Neural cell (in vitro differentiated cells): Measurements from ENCODE around the gene TRAF6. TPM values are rescaled to one million over a fixed set of nuclear protein-coding genes. Genes with fewer than 3 reads are reported as not detected.

Experiments used
- H2AFZ ChIP-seq: fragments of 200-600, 300-800 bp; sonication (generic), shearing (Covaris generic); 2 replicates; pipeline ENCODE4 v1.6.0; 2014; ENCODE audit warnings: low read depth, mild to moderate bottlenecking, antibody characterized with exemption, low read length, moderate library complexity
- H3F3A ChIP-seq: fragments of 200-600 bp; shearing (Covaris generic); 2 replicates; pipeline ENCODE4 v1.6.1; 2016; ENCODE audit warnings: mild to moderate bottlenecking, moderate library complexity, mixed read lengths, antibody characterized with exemption, low read length; ENCODE audit not compliant: insufficient read depth, poor library complexity, severe bottlenecking
- H3K27ac ChIP-seq: fragments of 200-600, 300-800 bp; sonication (generic), shearing (Covaris generic); 2 replicates; pipeline ENCODE4 v1.5.1; 2014; ENCODE audit warnings: mild to moderate bottlenecking, low read length, moderate library complexity
- H3K27me3 ChIP-seq: fragments of 300-800, 200-600 bp; sonication (generic), shearing (Covaris generic); 2 replicates; pipeline ENCODE4 v1.6.0; 2014; ENCODE audit warnings: mild to moderate bottlenecking, low read depth, low read length, moderate library complexity; ENCODE audit not compliant: insufficient read depth
- H3K36me3 ChIP-seq: fragments of 300-800, 200-600 bp; sonication (generic), shearing (Covaris generic); 2 replicates; pipeline ENCODE4 v1.5.1; 2014; ENCODE audit warnings: mild to moderate bottlenecking, antibody characterized with exemption, low read length, moderate library complexity; ENCODE audit not compliant: insufficient read depth
- H3K4me2 ChIP-seq: fragments of 300-800, 200-600 bp; sonication (generic), shearing (Covaris generic); 2 replicates; pipeline ENCODE4 v1.6.0; 2014; ENCODE audit warnings: mild to moderate bottlenecking, low read length
- H3K4me3 ChIP-seq: fragments of 300-800, 200-600 bp; sonication (generic), shearing (Covaris generic); 2 replicates; pipeline ENCODE4 v1.5.1; 2014; ENCODE audit warnings: mild to moderate bottlenecking, low read length, moderate library complexity
- H3K79me2 ChIP-seq: fragments of 200-600 bp; shearing (Covaris generic); replicated peaks from 2 replicates; pipeline ENCODE4 v1.6.0; 2014; ENCODE audit warnings: mild to moderate bottlenecking, low read length, moderate library complexity; ENCODE audit not compliant: insufficient read depth
- H3K9ac ChIP-seq: fragments of 300-800, 200-600 bp; sonication (generic), shearing (Covaris generic); 2 replicates; pipeline ENCODE4 v1.6.1; 2016; ENCODE audit warnings: mild to moderate bottlenecking, low read length, mixed read lengths
- H3K9me2 ChIP-seq: fragments of 200-600 bp; shearing (Covaris generic); 2 replicates; pipeline ENCODE4 v1.6.1; 2016; ENCODE audit warnings: mild to moderate bottlenecking, low read length, mixed read lengths; ENCODE audit not compliant: insufficient read depth
- H3K9me3 ChIP-seq: fragments of 200-600, 300-800 bp; sonication (generic), shearing (Covaris generic); 2 replicates; pipeline ENCODE4 v1.6.1; 2016; ENCODE audit warnings: mild to moderate bottlenecking, mixed run types, low read length, moderate library complexity, mixed read lengths
- H4K20me1 ChIP-seq: fragments of 200-600 bp; shearing (Covaris generic); 2 replicates; pipeline ENCODE4 v1.6.1; 2016; ENCODE audit warnings: mild to moderate bottlenecking, mixed run types; ENCODE audit not compliant: insufficient read depth
- EP300 ChIP-seq: fragments of 450-650 bp; conservative IDR thresholded peaks from 2 replicates; pipeline ENCODE4 v1.6.1; 2014; ENCODE audit warnings: antibody characterized with exemption, mild to moderate bottlenecking, moderate library complexity; ENCODE audit not compliant: poor library complexity, severe bottlenecking
- EZH2 ChIP-seq: fragments of 200-600, 300-800 bp; shearing (Covaris generic), sonication (generic); IDR thresholded peaks from 2 replicates; pipeline ENCODE4 v1.6.1; 2014; ENCODE audit warnings: antibody characterized with exemption, low read length, borderline replicate concordance, mild to moderate bottlenecking; ENCODE audit not compliant: insufficient read depth, poor library complexity, severe bottlenecking
- MXI1 ChIP-seq: fragments of 450-650 bp; conservative IDR thresholded peaks from 2 replicates; pipeline ENCODE4 v1.6.1; 2014; ENCODE audit warnings: antibody characterized with exemption, mild to moderate bottlenecking; ENCODE audit not compliant: poor library complexity, severe bottlenecking
- POLR2AphosphoS5 ChIP-seq: IDR thresholded peaks from 2 replicates; pipeline ENCODE4 v1.6.1; 2012
- RAD21 ChIP-seq: fragments of 450-650 bp; conservative IDR thresholded peaks from 2 replicates; pipeline ENCODE4 v1.6.1; 2014; ENCODE audit warnings: antibody characterized with exemption, mild to moderate bottlenecking, moderate library complexity
- SMC3 ChIP-seq: fragments of 450-650 bp; conservative IDR thresholded peaks from 2 replicates; pipeline ENCODE4 v1.6.1; 2014; ENCODE audit warnings: antibody characterized with exemption, mild to moderate bottlenecking, moderate library complexity; ENCODE audit not compliant: poor library complexity
- TAF1 ChIP-seq: IDR thresholded peaks from 2 replicates; pipeline ENCODE4 v1.6.1; 2012; ENCODE audit warnings: low read depth
- polyA plus RNA-seq: library from polyadenylated mRNA; depleted of rRNA; stranded (reverse); fragments of >200 nt; gene quantifications from 2 replicates; pipeline ENCODE4 v1.2.3, GENCODE V29; 2014
- TF ChIP-seq, protein P1 (sequence below): IDR thresholded peaks from 2 replicates; pipeline ENCODE4 v1.6.1; 2012; ENCODE audit warnings: borderline replicate concordance
- TF ChIP-seq, protein P2 (sequence below): fragments of 450-650 bp; IDR thresholded peaks from 2 replicates; pipeline ENCODE4 v1.5.1; 2014; ENCODE audit warnings: antibody characterized with exemption, mild to moderate bottlenecking, moderate library complexity; ENCODE audit not compliant: poor library complexity, severe bottlenecking

TRAF6 gene
- polyA plus RNA-seq, 1 donor from 2014 or later, result 7.5 TPM

DNA sequence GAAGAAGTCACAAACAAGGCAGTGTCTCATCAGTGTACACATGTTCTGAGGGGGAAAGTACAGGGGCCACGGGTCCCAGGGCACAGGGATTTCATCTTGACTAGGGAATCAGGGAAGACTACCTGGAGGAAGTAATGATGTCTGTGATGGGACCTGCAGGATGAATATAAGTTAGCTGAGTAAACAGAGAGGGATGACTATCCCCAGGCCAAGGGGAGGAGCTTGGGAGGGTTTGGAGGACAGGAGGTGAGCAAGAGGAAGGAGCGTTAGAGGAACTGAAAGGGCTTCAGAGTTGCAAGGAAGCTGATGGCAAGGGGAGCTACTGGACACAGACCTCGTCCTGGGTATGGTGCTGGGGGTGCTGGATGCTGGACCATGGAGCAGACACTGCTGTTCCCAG, 56.4 kb downstream of the TRAF6 start:
- Histone ChIP-seq H2AFZ (no peak overlapping the region), H3K4me3 (no peak overlapping the region), H3K9ac (no peak overlapping the region), H3K27me3 (no peaks in the 10 kb centered on the region), H4K20me1 (no peaks in the 10 kb centered on the region), H3K9me3 (no peaks in the 10 kb centered on the region), H3K36me3 (no peaks in the 10 kb centered on the region), H3K9me2 (no peaks in the 10 kb centered on the region), H3K27ac (no peak overlapping the region), H3F3A (no peaks in the 10 kb centered on the region), H3K79me2 (no peaks in the 10 kb centered on the region), H3K4me2 (no peak overlapping the region)
- TF ChIP-seq EZH2 (no peak), SMC3 (no peak), EP300 (no peak), RAD21 (no peak), POLR2AphosphoS5 (no peak), MXI1 (no peak), TAF1 (no peak)
- TF ChIP-seq, protein P1, sequence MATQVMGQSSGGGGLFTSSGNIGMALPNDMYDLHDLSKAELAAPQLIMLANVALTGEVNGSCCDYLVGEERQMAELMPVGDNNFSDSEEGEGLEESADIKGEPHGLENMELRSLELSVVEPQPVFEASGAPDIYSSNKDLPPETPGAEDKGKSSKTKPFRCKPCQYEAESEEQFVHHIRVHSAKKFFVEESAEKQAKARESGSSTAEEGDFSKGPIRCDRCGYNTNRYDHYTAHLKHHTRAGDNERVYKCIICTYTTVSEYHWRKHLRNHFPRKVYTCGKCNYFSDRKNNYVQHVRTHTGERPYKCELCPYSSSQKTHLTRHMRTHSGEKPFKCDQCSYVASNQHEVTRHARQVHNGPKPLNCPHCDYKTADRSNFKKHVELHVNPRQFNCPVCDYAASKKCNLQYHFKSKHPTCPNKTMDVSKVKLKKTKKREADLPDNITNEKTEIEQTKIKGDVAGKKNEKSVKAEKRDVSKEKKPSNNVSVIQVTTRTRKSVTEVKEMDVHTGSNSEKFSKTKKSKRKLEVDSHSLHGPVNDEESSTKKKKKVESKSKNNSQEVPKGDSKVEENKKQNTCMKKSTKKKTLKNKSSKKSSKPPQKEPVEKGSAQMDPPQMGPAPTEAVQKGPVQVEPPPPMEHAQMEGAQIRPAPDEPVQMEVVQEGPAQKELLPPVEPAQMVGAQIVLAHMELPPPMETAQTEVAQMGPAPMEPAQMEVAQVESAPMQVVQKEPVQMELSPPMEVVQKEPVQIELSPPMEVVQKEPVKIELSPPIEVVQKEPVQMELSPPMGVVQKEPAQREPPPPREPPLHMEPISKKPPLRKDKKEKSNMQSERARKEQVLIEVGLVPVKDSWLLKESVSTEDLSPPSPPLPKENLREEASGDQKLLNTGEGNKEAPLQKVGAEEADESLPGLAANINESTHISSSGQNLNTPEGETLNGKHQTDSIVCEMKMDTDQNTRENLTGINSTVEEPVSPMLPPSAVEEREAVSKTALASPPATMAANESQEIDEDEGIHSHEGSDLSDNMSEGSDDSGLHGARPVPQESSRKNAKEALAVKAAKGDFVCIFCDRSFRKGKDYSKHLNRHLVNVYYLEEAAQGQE, result no peak
- TF ChIP-seq, protein P2, sequence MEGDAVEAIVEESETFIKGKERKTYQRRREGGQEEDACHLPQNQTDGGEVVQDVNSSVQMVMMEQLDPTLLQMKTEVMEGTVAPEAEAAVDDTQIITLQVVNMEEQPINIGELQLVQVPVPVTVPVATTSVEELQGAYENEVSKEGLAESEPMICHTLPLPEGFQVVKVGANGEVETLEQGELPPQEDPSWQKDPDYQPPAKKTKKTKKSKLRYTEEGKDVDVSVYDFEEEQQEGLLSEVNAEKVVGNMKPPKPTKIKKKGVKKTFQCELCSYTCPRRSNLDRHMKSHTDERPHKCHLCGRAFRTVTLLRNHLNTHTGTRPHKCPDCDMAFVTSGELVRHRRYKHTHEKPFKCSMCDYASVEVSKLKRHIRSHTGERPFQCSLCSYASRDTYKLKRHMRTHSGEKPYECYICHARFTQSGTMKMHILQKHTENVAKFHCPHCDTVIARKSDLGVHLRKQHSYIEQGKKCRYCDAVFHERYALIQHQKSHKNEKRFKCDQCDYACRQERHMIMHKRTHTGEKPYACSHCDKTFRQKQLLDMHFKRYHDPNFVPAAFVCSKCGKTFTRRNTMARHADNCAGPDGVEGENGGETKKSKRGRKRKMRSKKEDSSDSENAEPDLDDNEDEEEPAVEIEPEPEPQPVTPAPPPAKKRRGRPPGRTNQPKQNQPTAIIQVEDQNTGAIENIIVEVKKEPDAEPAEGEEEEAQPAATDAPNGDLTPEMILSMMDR, result no peak

DNA sequence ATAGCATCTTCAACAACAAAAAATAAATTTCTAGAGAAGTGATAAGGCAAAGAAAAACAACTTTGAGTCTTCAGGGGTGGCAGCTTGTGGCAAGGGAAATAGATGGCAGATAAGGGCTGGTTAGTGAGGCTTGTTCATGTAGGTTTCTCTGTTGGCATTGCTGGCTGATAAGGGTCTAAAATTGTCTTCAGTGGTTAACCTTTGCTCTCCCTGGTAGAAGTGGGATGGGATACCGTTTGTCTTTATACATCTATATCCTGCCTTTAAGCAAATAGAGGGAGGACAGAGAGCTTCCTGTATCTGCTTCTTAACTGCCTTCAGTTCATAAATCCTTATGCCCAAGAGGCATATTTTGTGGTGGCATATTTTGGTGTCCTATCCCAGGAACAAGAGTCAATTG, 57.1 kb downstream of the TRAF6 start:
- TF ChIP-seq, protein P1, result no peak
- no peak for TF ChIP-seq EP300
- H3K4me2 ChIP-seq, result no peak overlapping the region
- H3K9me3 ChIP-seq, result no peaks in the 10 kb centered on the region
- no peaks in the 10 kb centered on the region for H3F3A ChIP-seq
- H4K20me1 ChIP-seq, result no peaks in the 10 kb centered on the region
- no peak overlapping the region for H3K4me3 ChIP-seq
- no peaks in the 10 kb centered on the region for H3K79me2 ChIP-seq
- no peak overlapping the region for H2AFZ ChIP-seq
- H3K27me3 ChIP-seq, result no peaks in the 10 kb centered on the region
- no peaks in the 10 kb centered on the region for H3K36me3 ChIP-seq
- H3K9me2 ChIP-seq, result no peaks in the 10 kb centered on the region
- no peak overlapping the region for H3K27ac ChIP-seq
- no peak overlapping the region for H3K9ac ChIP-seq
